ENCODE results near the gene ETHE1. TPM values are rescaled to one million over a fixed set of nuclear protein-coding genes. Genes with fewer than 3 reads are reported as not detected.

The ETHE1 gene
- total RNA-seq, 2 experiments from 2014 or later: 1.7 to 6.4 TPM

GRCh38 chr19:43511324-43511723 is 15.7 kb downstream of the ETHE1 start:
- TF ChIP-seq CTCF (conservative IDR thresholded peaks at IDR 0.05; ENCODE audit: low read length) (no peak), EZH2phosphoT487 (IDR thresholded peaks at IDR 0.05; ENCODE audit: borderline replicate concordance, low read depth, low read length) (no peak)
- Histone ChIP-seq H4K20me1 (ENCODE audit: insufficient read depth, low read length) (no peaks in the 10 kb centered on the region), H3K27ac (ENCODE audit: low read depth, low read length, poor library complexity, severe bottlenecking) (no peak overlapping the region), H2AFZ (ENCODE audit: low read length) (no peak overlapping the region), H3K79me2 (ENCODE audit: insufficient read depth, low read depth, low read length) (no peaks in the 10 kb centered on the region), H3K4me1 (ENCODE audit: insufficient read depth, low read length, poor library complexity, severe bottlenecking) (no peaks in the 10 kb centered on the region), H3K9me3 (ENCODE audit: low read length) (no peaks in the 10 kb centered on the region), H3K4me3 (ENCODE audit: low read depth, low read length, poor library complexity, severe bottlenecking) (no peak overlapping the region), H3K9me2 (ENCODE audit: insufficient read depth, low read length) (no peaks in the 10 kb centered on the region), H3K36me3 (ENCODE audit: insufficient read depth, low read length) (no peaks in the 10 kb centered on the region), H3K4me2 (ENCODE audit: low read length) (no peak overlapping the region)
- POLR2A ChIA-PET: no interaction called here
- intact Hi-C loops (cut with micrococcal nuclease; ENCODE audit: unreplicated experiment): no loop called here
- BruUV-seq (replicated peaks): no TSS peak
- CTCF ChIA-PET (ENCODE audit: unreplicated experiment): no interaction called here
- no peak for DNase-seq (ENCODE audit: low spot score)

- Histone ChIP-seq H4K20me1 (ENCODE audit: insufficient read depth, low read length) (no peaks in the 10 kb centered on the region), H3K79me2 (ENCODE audit: insufficient read depth, low read depth, low read length) (no peaks in the 10 kb centered on the region), H3K4me1 (ENCODE audit: insufficient read depth, low read length, poor library complexity, severe bottlenecking) (no peaks in the 10 kb centered on the region), H3K9me3 (ENCODE audit: low read length) (no peaks in the 10 kb centered on the region), H3K36me3 (ENCODE audit: insufficient read depth, low read length) (no peaks in the 10 kb centered on the region), H3K4me2 (ENCODE audit: low read length) (no peak overlapping the region), H3K4me3 (ENCODE audit: low read depth, low read length, poor library complexity, severe bottlenecking) (no peak overlapping the region), H3K9me2 (ENCODE audit: insufficient read depth, low read length) (no peaks in the 10 kb centered on the region), H3K27ac (ENCODE audit: low read depth, low read length, poor library complexity, severe bottlenecking) (no peak overlapping the region), H2AFZ (ENCODE audit: low read length) (no peak overlapping the region)
- TF ChIP-seq CTCF (conservative IDR thresholded peaks at IDR 0.05; ENCODE audit: low read length) (no peak), EZH2phosphoT487 (IDR thresholded peaks at IDR 0.05; ENCODE audit: borderline replicate concordance, low read depth, low read length) (no peak)
- ChIA-PET CTCF (ENCODE audit: unreplicated experiment) (no interaction called here), POLR2A (no interaction called here)
- DNase-seq (ENCODE audit: low spot score): no peak
- no TSS peak for BruUV-seq (replicated peaks)
- intact Hi-C loops (cut with micrococcal nuclease; ENCODE audit: unreplicated experiment): no loop called here
Observed at GRCh38 chr19:43510713-43511112, 16.3 kb downstream of the ETHE1 start.

GRCh38 chr19:43507880-43508279 is 19.1 kb downstream of the ETHE1 start:
- no TSS peak for BruUV-seq (replicated peaks)
- no peaks in the 10 kb centered on the region for H3K9me2 ChIP-seq (ENCODE audit: insufficient read depth, low read length)
- H3K79me2 ChIP-seq (ENCODE audit: insufficient read depth, low read depth, low read length): no peaks in the 10 kb centered on the region
- no peak overlapping the region for H3K27ac ChIP-seq (ENCODE audit: low read depth, low read length, poor library complexity, severe bottlenecking)
- no peaks in the 10 kb centered on the region for H3K9me3 ChIP-seq (ENCODE audit: low read length)
- intact Hi-C loops (cut with micrococcal nuclease; ENCODE audit: unreplicated experiment): no loop called here
- CTCF ChIA-PET (ENCODE audit: unreplicated experiment): no interaction called here
- H3K36me3 ChIP-seq (ENCODE audit: insufficient read depth, low read length): no peaks in the 10 kb centered on the region
- no peak overlapping the region for H3K4me3 ChIP-seq (ENCODE audit: low read depth, low read length, poor library complexity, severe bottlenecking)
- H3K4me1 ChIP-seq (ENCODE audit: insufficient read depth, low read length, poor library complexity, severe bottlenecking): peaks cover 16% of the 10 kb centered on the region
- no peak overlapping the region for H3K4me2 ChIP-seq (ENCODE audit: low read length)
- no peaks in the 10 kb centered on the region for H4K20me1 ChIP-seq (ENCODE audit: insufficient read depth, low read length)
- TF ChIP-seq CTCF (conservative IDR thresholded peaks at IDR 0.05; ENCODE audit: low read length): no peak
- POLR2A ChIA-PET: no interaction called here
- no peak for DNase-seq (ENCODE audit: low spot score)
- no peak overlapping the region for H2AFZ ChIP-seq (ENCODE audit: low read length)

Data from OCI-LY7 (cell line).